Activated CD4-positive, alpha-beta T cell treated with anti-CD3 and anti-CD28 coated beads, Interleukin-2, amount 10 ng/mL, durations not matched to agents 7 days and 5 days (primary cell): ENCODE results near the gene OTUD4. TPM values are rescaled to one million over a fixed set of nuclear protein-coding genes. Genes with fewer than 3 reads are reported as not detected.
"Not testable (repeated sequence)": the region's sequence is repeated elsewhere in the genome, so short reads cannot be mapped to it uniquely, and the experiment has no call there.

ENCODE experiments used
- CTCF ChIA-PET: fragments of 350-600 bp; sonication (Branson Sonifier 250); formaldehyde crosslinking; loops from one replicate; lab custom pipeline; 2021; ENCODE audit warnings: antibody characterized with exemption; lab: Charles Lee
- POLR2A ChIA-PET: fragments of 350-600 bp; sonication (Branson Sonifier 250); formaldehyde crosslinking; loops from one replicate; lab custom pipeline; 2021; ENCODE audit warnings: antibody characterized with exemption; lab: Charles Lee
- DNase-seq: peaks from one replicate; pipeline ENCODE4 v3.0.0-alpha.2; 2020
- H3K27ac Mint-ChIP-seq: one replicate; pipeline ENCODE4 v1.8.0; 2021; ENCODE audit warnings: mild to moderate bottlenecking, moderate library complexity, mixed read lengths
- H3K27me3 Mint-ChIP-seq: one replicate; pipeline ENCODE4 v1.8.0; 2021; ENCODE audit warnings: mixed read lengths
- H3K36me3 Mint-ChIP-seq: one replicate; pipeline ENCODE4 v1.8.0; 2021; ENCODE audit warnings: low read depth, mixed read lengths
- H3K4me1 Mint-ChIP-seq: one replicate; pipeline ENCODE4 v1.8.0; 2021; ENCODE audit warnings: mixed read lengths
- H3K4me3 Mint-ChIP-seq: one replicate; pipeline ENCODE4 v1.8.0; 2021; ENCODE audit warnings: mild to moderate bottlenecking, moderate library complexity, mixed read lengths
- H3K9me3 Mint-ChIP-seq: one replicate; pipeline ENCODE4 v1.8.0; 2021; ENCODE audit warnings: mixed read lengths
- total RNA-seq, 2 experiments: library from RNA; stranded (reverse); gene quantifications; one replicate each; pipeline ENCODE4 v1.2.3, GENCODE V29; 2021

OTUD4 gene
- total RNA-seq, 2 experiments from 2014 or later, result 47.3 to 56.9 TPM

- ChIA-PET POLR2A (no interaction called here), CTCF (no interaction called here)
- Mint-ChIP-seq H3K36me3 (no peaks in the 10 kb centered on the region), H3K27ac (no peak overlapping the region), H3K27me3 (peaks cover 9% of the 10 kb centered on the region), H3K4me3 (no peak overlapping the region), H3K9me3 (no peaks in the 10 kb centered on the region), H3K4me1 (no peaks in the 10 kb centered on the region)
- no peak for DNase-seq
Measured at GRCh38 chr4:145195167-145195952, 15.0 kb upstream of the OTUD4 start.

- DNase-seq, result no peak
- POLR2A ChIA-PET, result no interaction called here
- Mint-ChIP-seq H3K4me3 (no peak overlapping the region), H3K36me3 (no peaks in the 10 kb centered on the region), H3K4me1 (no peaks in the 10 kb centered on the region), H3K27ac (no peak overlapping the region), H3K9me3 (no peaks in the 10 kb centered on the region), H3K27me3 (peaks cover 11% of the 10 kb centered on the region)
- CTCF ChIA-PET, result no interaction called here
Measured at GRCh38 chr4:145189981-145190380, 9.6 kb upstream of the OTUD4 start.

DNA sequence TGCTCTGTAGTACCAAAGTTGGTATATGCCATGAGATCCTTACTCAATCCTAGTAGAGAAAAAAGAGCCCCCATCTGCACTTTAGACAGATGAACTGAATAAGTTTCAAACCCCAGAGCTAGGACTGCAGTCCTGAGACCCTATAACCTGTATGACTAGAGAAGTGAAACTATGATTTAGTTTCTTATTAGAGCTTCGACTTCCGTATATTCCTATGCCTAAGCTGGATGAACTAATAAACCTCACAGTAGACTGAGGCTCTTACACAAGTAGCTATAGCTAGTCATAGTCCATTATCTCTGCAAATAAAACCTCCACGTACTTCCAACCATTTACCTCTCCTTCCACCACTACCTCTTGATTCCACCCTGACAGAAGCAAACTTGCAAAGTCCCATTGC is 6.3 kb upstream of the OTUD4 start:
- peaks cover 7% of the 10 kb centered on the region for H3K27me3 Mint-ChIP-seq
- H3K27ac Mint-ChIP-seq, result no peak overlapping the region
- no peak for DNase-seq
- no peaks in the 10 kb centered on the region for H3K9me3 Mint-ChIP-seq
- CTCF ChIA-PET, result interaction anchor here (0.6 kb wide), 1 partner anchor 21 kb away, joined by 4 read pairs; no protein-coding TSS in a partner anchor
- POLR2A ChIA-PET, result no interaction called here
- H3K4me3 Mint-ChIP-seq, result no peak overlapping the region
- H3K4me1 Mint-ChIP-seq, result peaks cover 5% of the 10 kb centered on the region
- H3K36me3 Mint-ChIP-seq, result no peaks in the 10 kb centered on the region

DNA sequence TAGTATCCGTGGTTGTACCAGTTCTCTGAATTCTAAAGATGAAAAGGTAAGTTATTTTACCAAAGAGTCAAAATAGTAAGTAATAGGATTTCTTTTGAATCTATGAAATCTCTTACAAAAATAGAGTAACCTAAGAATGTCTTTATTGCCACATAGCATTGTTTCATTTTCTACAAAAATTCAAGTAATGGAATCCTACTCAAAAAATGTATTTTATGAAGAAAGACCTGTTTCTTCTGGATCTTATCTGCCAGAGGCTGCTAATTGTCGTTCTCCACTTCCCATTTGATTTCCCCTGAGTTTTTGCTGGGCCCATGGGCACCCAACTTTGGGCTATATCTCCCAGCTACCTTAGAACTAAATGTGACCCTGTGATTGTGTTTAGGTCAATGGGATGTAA is 3.2 kb upstream of the OTUD4 start:
- no peak for DNase-seq
- H3K27ac Mint-ChIP-seq, result no peak overlapping the region
- H3K9me3 Mint-ChIP-seq, result no peaks in the 10 kb centered on the region
- CTCF ChIA-PET, result interaction anchor here (0.6 to 1.4 kb wide), 4 partner anchors 58 to 474 kb away, joined by 3 to 4 read pairs (median 3); partner anchors contain the start of genes ABCE1 and ANAPC10
- POLR2A ChIA-PET, result no interaction called here
- peaks cover 3% of the 10 kb centered on the region for H3K36me3 Mint-ChIP-seq
- no peak overlapping the region for H3K4me3 Mint-ChIP-seq
- H3K27me3 Mint-ChIP-seq, result peaks cover 5% of the 10 kb centered on the region
- peaks cover 13% of the 10 kb centered on the region for H3K4me1 Mint-ChIP-seq

DNA sequence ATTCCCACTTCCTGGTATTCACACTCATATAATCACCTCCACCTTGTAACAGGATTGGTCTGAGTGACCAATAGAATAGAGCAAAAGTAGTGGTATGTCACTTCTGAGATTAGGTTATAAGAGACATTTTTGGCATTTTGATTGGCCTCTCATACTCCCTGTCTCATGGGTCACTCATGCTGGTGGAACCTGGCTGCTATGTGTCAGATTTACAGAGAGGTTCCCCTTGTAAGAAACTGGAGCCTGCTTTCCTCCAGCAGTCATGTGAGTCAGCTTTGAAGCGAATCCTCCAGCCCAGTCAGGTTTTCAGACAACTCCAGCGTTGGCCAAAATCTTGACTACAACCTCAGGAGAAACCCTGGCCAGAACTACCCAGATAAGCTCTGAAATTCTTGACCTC is 2.6 kb upstream of the OTUD4 start:
- Mint-ChIP-seq H3K9me3 (no peaks in the 10 kb centered on the region), H3K27me3 (peaks cover 5% of the 10 kb centered on the region), H3K4me3 (no peak overlapping the region), H3K36me3 (peaks cover 6% of the 10 kb centered on the region), H3K4me1 (peaks cover 14% of the 10 kb centered on the region), H3K27ac (no peak overlapping the region)
- ChIA-PET CTCF (interaction anchor here (1.4 kb wide), 1 partner anchor 85 kb away, joined by 4 read pairs; the partner anchor contains the start of genes ABCE1 and ANAPC10), POLR2A (no interaction called here)
- DNase-seq, result no peak

DNA sequence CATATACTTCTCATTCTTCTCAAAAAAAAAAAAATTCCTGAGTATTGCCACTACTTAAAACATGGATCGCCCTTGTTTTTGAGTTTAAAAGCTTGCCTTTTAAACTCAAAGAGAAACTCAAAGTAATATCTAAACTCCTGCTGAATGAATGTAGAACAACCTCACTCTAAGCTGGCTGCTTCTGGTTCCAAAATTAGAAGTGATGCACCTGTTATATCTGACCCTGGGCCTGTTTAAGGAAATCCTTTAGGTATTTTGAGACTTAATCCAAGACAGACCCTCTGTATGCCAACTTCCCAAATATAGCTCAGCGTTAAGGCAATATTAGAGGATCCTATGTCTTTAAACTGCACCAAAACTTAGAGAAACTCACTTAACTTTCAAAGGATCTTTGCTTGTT is 1.8 kb upstream of the OTUD4 start:
- H3K4me1 Mint-ChIP-seq, result peaks cover 22% of the 10 kb centered on the region
- peak overlapping the region; percentile 23 for H3K4me3 Mint-ChIP-seq
- ChIA-PET POLR2A (interaction anchor here (0.7 kb wide), 1 partner anchor 381 kb away, joined by 5 read pairs; no protein-coding TSS in a partner anchor), CTCF (interaction anchor here (0.6 kb wide), 1 partner anchor 31 kb away, joined by 5 read pairs; no protein-coding TSS in a partner anchor)
- no peaks in the 10 kb centered on the region for H3K9me3 Mint-ChIP-seq
- no peak overlapping the region for H3K27ac Mint-ChIP-seq
- no peak for DNase-seq
- peaks cover 5% of the 10 kb centered on the region for H3K27me3 Mint-ChIP-seq
- peaks cover 13% of the 10 kb centered on the region for H3K36me3 Mint-ChIP-seq

DNA sequence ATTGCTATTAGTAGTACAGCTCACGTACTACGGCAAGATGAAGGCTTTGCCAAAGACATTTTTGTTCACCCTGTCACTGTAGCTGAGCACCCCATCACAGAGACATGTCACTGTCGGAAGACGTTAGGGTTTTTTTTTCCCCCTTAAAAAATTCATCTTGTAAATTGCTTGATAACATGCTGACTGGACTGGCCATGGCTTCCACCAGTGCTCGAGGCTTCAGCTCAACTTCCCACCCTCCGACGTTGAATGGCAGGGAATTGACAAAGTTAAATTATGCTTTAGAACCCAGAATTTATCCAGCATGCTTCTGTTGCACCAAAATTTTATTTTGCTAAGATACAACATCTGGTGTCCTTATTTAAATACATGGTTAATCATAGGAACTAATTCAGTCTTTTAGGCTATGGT is 707 bp upstream of the OTUD4 start:
- DNase-seq, result no peak
- Mint-ChIP-seq H3K36me3 (peaks cover 17% of the 10 kb centered on the region), H3K4me1 (peaks cover 29% of the 10 kb centered on the region), H3K27me3 (peaks cover 2% of the 10 kb centered on the region), H3K4me3 (peak overlapping the region; percentile 86), H3K9me3 (no peaks in the 10 kb centered on the region), H3K27ac (peak overlapping the region; percentile 94)
- POLR2A ChIA-PET, result no interaction called here
- CTCF ChIA-PET, result no interaction called here

DNA sequence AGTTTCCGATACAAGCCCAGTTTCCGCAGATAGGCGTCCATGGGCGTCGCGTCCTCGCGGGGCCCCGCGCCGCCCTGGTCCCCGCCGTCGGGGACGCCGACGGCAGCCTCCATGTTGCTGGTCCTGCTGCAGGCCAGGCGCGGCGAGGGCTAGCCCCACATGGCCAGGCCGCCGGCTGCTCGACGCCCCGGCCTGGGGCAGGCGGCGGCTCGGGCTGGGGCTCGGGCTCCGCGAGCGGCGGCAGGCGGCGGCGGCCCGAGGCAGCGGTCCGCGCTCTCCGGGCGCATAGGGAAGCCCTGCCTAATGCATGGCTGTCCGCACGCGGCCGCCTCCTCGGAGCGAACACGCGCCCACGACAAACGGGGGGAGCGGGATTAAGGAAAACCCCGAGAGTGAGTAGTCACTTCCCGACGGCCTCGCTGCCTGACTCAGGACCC is 510 bp downstream of the OTUD4 start:
- CTCF ChIA-PET, H3K9me3 Mint-ChIP-seq, POLR2A ChIA-PET, H3K27me3 Mint-ChIP-seq, DNase-seq: not testable (repeated sequence)
- Mint-ChIP-seq H3K4me1 (peaks cover 33% of the 10 kb centered on the region), H3K27ac (peak overlapping the region; percentile 92), H3K4me3 (peak overlapping the region; percentile 93), H3K36me3 (peaks cover 19% of the 10 kb centered on the region)

DNA sequence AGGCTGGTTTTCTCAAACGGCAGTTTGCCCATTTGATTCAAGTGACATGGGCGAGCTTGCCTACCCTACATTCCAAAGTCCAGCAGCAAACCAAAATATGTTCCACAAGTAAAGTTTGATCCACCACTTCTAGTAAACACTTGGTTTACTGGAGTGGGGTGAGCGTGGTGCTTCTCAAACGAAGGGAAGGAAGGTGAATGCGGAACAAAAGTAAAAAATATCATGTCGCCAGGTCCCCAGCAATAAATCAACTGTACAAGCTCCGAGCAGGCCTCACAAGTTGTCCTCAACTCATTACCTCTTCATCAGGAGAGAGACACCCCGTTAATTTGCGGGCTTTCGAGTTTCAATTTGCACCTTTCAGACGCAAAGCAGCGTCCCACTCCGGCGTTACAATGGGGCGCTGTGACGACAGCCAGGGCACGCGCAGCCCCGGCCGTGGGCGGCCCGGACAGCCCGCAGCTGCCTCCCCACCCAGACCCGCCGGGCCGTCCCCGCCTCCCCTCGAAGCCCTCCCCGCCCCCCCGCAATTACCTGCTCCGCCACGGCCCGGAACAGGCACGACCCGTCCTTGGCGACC is 1.0 kb downstream of the OTUD4 start:
- Mint-ChIP-seq H3K4me1 (peaks cover 38% of the 10 kb centered on the region), H3K4me3 (peak overlapping the region; percentile 93), H3K27ac (peak overlapping the region; percentile 89), H3K9me3 (no peaks in the 10 kb centered on the region), H3K27me3 (no peaks in the 10 kb centered on the region), H3K36me3 (peaks cover 24% of the 10 kb centered on the region)
- CTCF ChIA-PET, result interaction anchor here (0.6 to 0.8 kb wide), 2 partner anchors 76 to 129 kb away, joined by 3 to 4 read pairs; no protein-coding TSS in a partner anchor
- POLR2A ChIA-PET, result no interaction called here
- DNase-seq, result peak; percentile 77

DNA sequence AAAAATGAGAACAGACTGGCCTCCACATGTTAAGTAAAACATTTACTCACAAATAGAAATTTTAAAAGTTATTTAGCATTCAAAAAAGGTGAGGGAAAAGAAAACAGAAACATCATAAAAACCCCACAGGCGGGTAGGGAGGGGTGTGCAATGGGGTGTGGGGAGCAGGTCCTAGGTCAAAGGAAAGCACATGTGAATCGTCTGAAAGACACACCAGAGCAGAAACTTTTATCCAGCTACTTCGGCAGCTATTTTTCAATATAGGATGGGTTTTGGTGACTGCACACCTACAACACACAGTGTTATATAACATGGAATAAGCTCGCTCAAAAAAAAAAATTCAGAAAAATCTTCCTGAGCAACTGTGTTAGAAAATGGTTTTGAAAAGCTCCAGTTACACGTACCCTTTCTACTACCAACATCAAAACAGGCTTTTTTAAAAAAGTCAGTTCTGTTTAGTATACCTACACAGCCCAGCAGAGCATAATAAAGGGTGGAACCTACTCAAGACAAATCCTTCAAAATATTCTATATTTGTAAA is 1.6 kb downstream of the OTUD4 start:
- Mint-ChIP-seq H3K4me3 (peak overlapping the region; percentile 93), H3K36me3 (peaks cover 28% of the 10 kb centered on the region), H3K4me1 (peaks cover 41% of the 10 kb centered on the region), H3K27me3 (no peaks in the 10 kb centered on the region), H3K27ac (peak overlapping the region; percentile 89), H3K9me3 (no peaks in the 10 kb centered on the region)
- CTCF ChIA-PET, result interaction anchor here (0.6 to 1.2 kb wide), 4 partner anchors 76 to 438 kb away, joined by 3 to 6 read pairs (median 4); no protein-coding TSS in a partner anchor
- POLR2A ChIA-PET, result interaction anchor here (0.9 kb wide), 1 partner anchor 53 kb away, joined by 3 read pairs; no protein-coding TSS in a partner anchor
- peak; percentile 24 for DNase-seq

- no peak for DNase-seq
- Mint-ChIP-seq H3K4me3 (peak overlapping the region; percentile 93), H3K27me3 (no peaks in the 10 kb centered on the region), H3K27ac (peak overlapping the region; percentile 89), H3K4me1 (peaks cover 44% of the 10 kb centered on the region), H3K9me3 (no peaks in the 10 kb centered on the region), H3K36me3 (peaks cover 32% of the 10 kb centered on the region)
- ChIA-PET CTCF (interaction anchor here (0.6 to 1.5 kb wide), 6 partner anchors 11 to 439 kb away, joined by 3 to 6 read pairs (median 4); partner anchors contain the start of genes ABCE1 and ANAPC10), POLR2A (interaction anchor here (0.9 to 1.1 kb wide), 2 partner anchors 52 to 75 kb away, joined by 3 read pairs; no protein-coding TSS in a partner anchor)
Measured at GRCh38 chr4:145177906-145178538, 2.4 kb downstream of the OTUD4 start.

- Mint-ChIP-seq H3K27me3 (no peaks in the 10 kb centered on the region), H3K9me3 (no peaks in the 10 kb centered on the region), H3K27ac (peak overlapping the region; percentile 89), H3K4me1 (peaks cover 48% of the 10 kb centered on the region), H3K36me3 (peaks cover 36% of the 10 kb centered on the region), H3K4me3 (peak overlapping the region; percentile 93)
- DNase-seq, result no peak
- POLR2A ChIA-PET, result interaction anchor here (1.1 kb wide), 1 partner anchor 74 kb away, joined by 3 read pairs; no protein-coding TSS in a partner anchor
- CTCF ChIA-PET, result interaction anchor here (0.6 to 1.5 kb wide), 5 partner anchors 11 to 439 kb away, joined by 3 to 6 read pairs (median 5); partner anchors contain the start of genes ABCE1 and ANAPC10
Measured at GRCh38 chr4:145177511-145177905, 2.9 kb downstream of the OTUD4 start.
